ENCODE results near the gene MYO1E. TPM values are rescaled to one million over a fixed set of nuclear protein-coding genes. Genes with fewer than 3 reads are reported as not detected.
A peak's percentile ranks its signal among the peaks of the same experiment; 100 is the strongest.

MYO1E gene
- total RNA-seq, 2 experiments from 2014 or later = 73.9 to 79.1 TPM

- Mint-ChIP-seq H3K4me1 (peaks cover 6% of the 10 kb centered on the region), H3K27me3 (no peaks in the 10 kb centered on the region), H3K9me3 (no peaks in the 10 kb centered on the region), H3K27ac (no peak overlapping the region), H3K36me3 (peaks cover 63% of the 10 kb centered on the region), H3K4me3 (no peak overlapping the region)
- DNase-seq (no peak), ATAC-seq (ENCODE audit: low read depth) (no peak)
- POLR2A ChIA-PET = interaction anchor here (0.6 to 0.8 kb wide), 4 partner anchors 9 to 227 kb away, joined by 3 to 5 read pairs (median 3); no protein-coding TSS in a partner anchor
Measured at GRCh38 chr15:59116141-59116540, 256.5 kb downstream of the MYO1E start.

- no peaks in the 10 kb centered on the region for H3K9me3 Mint-ChIP-seq
- ATAC-seq (ENCODE audit: low read depth) (no peak), DNase-seq (no peak)
- no peaks in the 10 kb centered on the region for H3K27me3 Mint-ChIP-seq
- H3K36me3 Mint-ChIP-seq = peaks cover 61% of the 10 kb centered on the region
- H3K4me1 Mint-ChIP-seq = peaks cover 12% of the 10 kb centered on the region
- H3K4me3 Mint-ChIP-seq = no peak overlapping the region
- H3K27ac Mint-ChIP-seq = no peak overlapping the region
- POLR2A ChIA-PET = interaction anchor here (0.5 kb wide), 2 partner anchors 66 to 179 kb away, joined by 3 read pairs; no protein-coding TSS in a partner anchor
Measured at GRCh38 chr15:59115047-59115446, 257.6 kb downstream of the MYO1E start.

DNA sequence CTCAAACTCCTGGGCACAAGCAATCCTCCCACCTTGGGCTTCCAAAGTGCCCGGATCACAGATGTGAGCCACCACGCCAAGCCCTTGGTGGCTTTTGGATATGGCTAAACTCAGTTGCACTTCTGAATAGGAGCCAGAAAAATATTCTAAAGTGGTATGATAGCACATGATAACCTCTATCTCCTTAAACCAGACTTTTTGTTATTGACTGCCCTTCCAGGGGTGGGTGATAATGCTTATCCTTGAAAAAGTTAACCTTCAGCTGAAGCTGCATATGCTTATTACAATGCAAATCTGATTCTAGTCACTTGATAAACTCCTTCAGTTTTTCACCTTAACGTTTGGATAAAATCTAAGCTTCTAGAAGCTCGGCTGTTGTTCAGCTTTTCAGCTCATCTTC lies 261.4 kb downstream of the MYO1E start:
- ATAC-seq (ENCODE audit: low read depth) (no peak), DNase-seq (no peak)
- POLR2A ChIA-PET = interaction anchor here (1.0 kb wide), 1 partner anchor 9 kb away, joined by 3 read pairs; no protein-coding TSS in a partner anchor
- no peak overlapping the region for H3K4me3 Mint-ChIP-seq
- H3K9me3 Mint-ChIP-seq = no peaks in the 10 kb centered on the region
- H3K27me3 Mint-ChIP-seq = no peaks in the 10 kb centered on the region
- H3K4me1 Mint-ChIP-seq = peaks cover 34% of the 10 kb centered on the region
- H3K36me3 Mint-ChIP-seq = peaks cover 51% of the 10 kb centered on the region
- H3K27ac Mint-ChIP-seq = no peak overlapping the region

- Mint-ChIP-seq H3K27ac (peak overlapping the region; percentile 99), H3K4me1 (peaks cover 40% of the 10 kb centered on the region), H3K27me3 (no peaks in the 10 kb centered on the region), H3K4me3 (peak overlapping the region; percentile 88), H3K9me3 (no peaks in the 10 kb centered on the region), H3K36me3 (peaks cover 29% of the 10 kb centered on the region)
- DNase-seq (no peak), ATAC-seq (ENCODE audit: low read depth) (no peak)
- POLR2A ChIA-PET = interaction anchor here (0.6 to 1.4 kb wide), 3 partner anchors 117 to 195 kb away, joined by 3 to 4 read pairs (median 3); partner anchors contain the start of gene RNF111
Measured at GRCh38 chr15:59105854-59106253, 266.8 kb downstream of the MYO1E start.

DNA sequence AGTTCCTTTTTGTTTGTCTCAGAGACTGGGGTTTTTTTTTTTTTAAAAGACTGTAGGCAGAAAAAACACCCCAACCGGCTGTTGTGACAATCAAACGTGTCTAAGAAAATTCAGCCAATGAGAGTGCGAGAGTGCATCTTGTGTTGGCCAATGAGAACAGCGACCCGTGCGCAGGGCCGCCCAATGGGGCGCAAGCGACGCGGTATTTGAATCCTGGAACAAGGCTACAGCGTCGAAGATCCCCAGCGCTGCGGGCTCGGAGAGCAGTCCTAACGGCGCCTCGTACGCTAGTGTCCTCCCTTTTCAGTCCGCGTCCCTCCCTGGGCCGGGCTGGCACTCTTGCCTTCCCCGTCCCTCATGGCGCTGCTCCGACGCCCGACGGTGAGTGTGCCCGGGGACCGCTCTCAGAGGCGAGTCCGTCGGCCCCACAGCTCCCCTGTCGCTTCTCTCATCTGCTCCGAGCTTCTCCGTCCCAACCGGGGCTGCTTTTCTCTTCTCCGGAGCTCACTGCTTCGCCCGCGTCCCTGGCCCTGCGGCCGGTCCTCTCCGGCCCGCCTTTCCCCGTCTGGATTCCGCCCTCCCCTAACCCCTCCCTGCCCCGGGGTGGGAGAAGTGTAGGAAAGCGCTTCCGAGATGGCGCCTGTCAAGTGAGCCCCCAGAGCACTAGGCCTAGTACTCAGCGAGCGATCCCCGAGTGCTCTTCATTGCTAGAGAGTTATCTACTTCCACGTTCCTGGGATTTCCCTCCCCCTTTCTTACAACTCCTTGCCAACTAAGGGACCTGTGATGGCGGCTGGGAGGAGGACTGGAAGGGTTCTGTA lies 267.5 kb downstream of the MYO1E start, which contains the start of gene CCNB2:
CCNB2 (plus strand) TSS at position 235 of the 821 bp plus-strand sequence; CDS start at position 358, 123 bp downstream.
- POLR2A ChIA-PET = interaction anchor here (1.0 kb wide), 1 partner anchor 15 kb away, joined by 3 read pairs; no protein-coding TSS in a partner anchor

DNA sequence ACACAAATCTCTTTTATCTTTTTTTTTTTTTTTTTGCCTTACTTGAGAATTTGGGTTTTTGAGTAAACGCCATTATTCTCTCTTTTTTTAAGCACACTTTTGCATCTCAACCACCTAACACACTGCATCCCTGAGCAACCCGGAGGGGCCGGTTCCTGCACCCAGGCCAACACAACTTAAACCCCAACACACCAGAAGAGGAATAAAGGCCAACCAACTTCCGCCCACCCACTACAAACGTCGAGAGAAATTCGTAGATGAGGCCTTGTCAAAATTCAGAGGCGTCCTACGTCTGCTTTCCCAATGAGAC lies 268.1 kb downstream of the MYO1E start:
- POLR2A ChIA-PET = interaction anchor here (1.0 kb wide), 1 partner anchor 16 kb away, joined by 3 read pairs; no protein-coding TSS in a partner anchor
- DNase-seq (peak; percentile 59), ATAC-seq (ENCODE audit: low read depth) (no peak)
- peaks cover 44% of the 10 kb centered on the region for H3K4me1 Mint-ChIP-seq
- H3K36me3 Mint-ChIP-seq = peaks cover 34% of the 10 kb centered on the region
- H3K4me3 Mint-ChIP-seq = peak overlapping the region; percentile 88
- H3K9me3 Mint-ChIP-seq = no peaks in the 10 kb centered on the region
- H3K27me3 Mint-ChIP-seq = no peaks in the 10 kb centered on the region
- peak overlapping the region; percentile 99 for H3K27ac Mint-ChIP-seq

More for the DNA sequence above, 267.5 kb downstream of the MYO1E start, which contains the start of gene CCNB2:
- no peaks in the 10 kb centered on the region for H3K27me3 Mint-ChIP-seq
- peaks cover 28% of the 10 kb centered on the region for H3K36me3 Mint-ChIP-seq
- peaks cover 38% of the 10 kb centered on the region for H3K4me1 Mint-ChIP-seq
- peak; percentile 99 for ATAC-seq (ENCODE audit: low read depth)
- H3K27ac Mint-ChIP-seq = peak within 1 kb of the TSS; percentile 99
- peak; percentile 85 for DNase-seq
- peak within 1 kb of the TSS; percentile 88 for H3K4me3 Mint-ChIP-seq
- H3K9me3 Mint-ChIP-seq = no peaks in the 10 kb centered on the region

GRCh38 chr15:59099162-59099685 lies 273.4 kb downstream of the MYO1E start:
- peak overlapping the region; percentile 93 for H3K27ac Mint-ChIP-seq
- DNase-seq (no peak), ATAC-seq (ENCODE audit: low read depth) (peak; percentile 56)
- peak overlapping the region; percentile 84 for H3K4me3 Mint-ChIP-seq
- POLR2A ChIA-PET = interaction anchor here (0.7 to 1.4 kb wide), 3 partner anchors 47 to 99 kb away, joined by 3 to 10 read pairs (median 8); no protein-coding TSS in a partner anchor
- peaks cover 28% of the 10 kb centered on the region for H3K4me1 Mint-ChIP-seq
- no peaks in the 10 kb centered on the region for H3K9me3 Mint-ChIP-seq
- H3K27me3 Mint-ChIP-seq = no peaks in the 10 kb centered on the region
- peaks cover 18% of the 10 kb centered on the region for H3K36me3 Mint-ChIP-seq

DNA sequence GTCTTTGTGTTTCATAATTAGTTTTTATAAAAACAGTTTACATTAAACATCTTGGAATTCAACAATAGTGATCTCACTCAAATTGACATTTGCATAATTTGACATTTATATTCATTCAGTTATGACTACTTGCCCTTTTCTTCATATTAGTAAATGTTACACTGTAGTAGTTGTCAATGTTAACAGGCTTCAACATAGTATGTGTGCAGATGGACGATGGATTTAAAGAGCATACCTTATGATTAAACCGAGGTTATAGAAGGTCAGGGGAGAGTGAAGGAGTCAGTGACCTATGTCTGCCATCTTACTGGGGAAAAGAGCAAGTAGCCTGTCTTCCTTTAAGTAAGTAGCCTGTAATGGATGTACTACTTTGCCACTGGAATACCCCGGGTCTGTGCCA lies 276.2 kb downstream of the MYO1E start:
- Mint-ChIP-seq H3K36me3 (peaks cover 23% of the 10 kb centered on the region), H3K9me3 (no peaks in the 10 kb centered on the region), H3K4me1 (peaks cover 23% of the 10 kb centered on the region), H3K4me3 (no peak overlapping the region), H3K27me3 (no peaks in the 10 kb centered on the region), H3K27ac (no peak overlapping the region)
- DNase-seq (no peak), ATAC-seq (ENCODE audit: low read depth) (no peak)
- POLR2A ChIA-PET = no interaction called here

DNA sequence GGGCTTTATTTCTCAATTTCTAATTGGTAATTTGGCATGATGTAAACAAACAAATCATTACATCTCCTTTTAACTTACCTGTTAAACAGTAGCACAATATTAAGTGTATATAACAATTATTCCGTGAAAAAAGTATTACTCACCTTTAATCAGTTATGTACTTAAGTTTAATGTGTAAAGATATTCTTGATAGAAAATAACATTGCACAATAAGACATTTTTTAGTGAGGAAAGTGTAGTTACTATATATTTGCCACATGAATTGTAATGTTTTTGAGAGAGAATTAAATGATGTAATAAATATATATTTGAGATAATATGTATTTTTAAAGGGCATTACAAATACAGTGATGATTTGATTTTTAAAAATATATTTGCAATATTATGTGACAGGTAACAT lies 278.6 kb downstream of the MYO1E start:
- H3K36me3 Mint-ChIP-seq = peaks cover 20% of the 10 kb centered on the region
- no peaks in the 10 kb centered on the region for H3K9me3 Mint-ChIP-seq
- no peak overlapping the region for H3K27ac Mint-ChIP-seq
- H3K27me3 Mint-ChIP-seq = no peaks in the 10 kb centered on the region
- no peak overlapping the region for H3K4me3 Mint-ChIP-seq
- DNase-seq (no peak), ATAC-seq (ENCODE audit: low read depth) (no peak)
- POLR2A ChIA-PET = no interaction called here
- peaks cover 11% of the 10 kb centered on the region for H3K4me1 Mint-ChIP-seq

- Mint-ChIP-seq H3K4me3 (no peak overlapping the region), H3K9me3 (no peaks in the 10 kb centered on the region), H3K36me3 (peaks cover 24% of the 10 kb centered on the region), H3K27ac (peak overlapping the region; percentile 9), H3K27me3 (no peaks in the 10 kb centered on the region), H3K4me1 (no peaks in the 10 kb centered on the region)
- ATAC-seq (ENCODE audit: low read depth) = no peak
- POLR2A ChIA-PET = no interaction called here
- DNase-seq = no peak
Measured at GRCh38 chr15:59087731-59088130, 284.9 kb downstream of the MYO1E start.

Small RNA genes lying within 50 kb of the gene (microRNA-seq; reads per million reads assigned to microRNA genes)
- not detected for gene MIR2116

Other genes starting within 250 kb of the MYO1E start
- not detected for gene LDHAL6B, start 166.0 kb downstream of the MYO1E start, total RNA-seq
- 1 to 10 TPM; 2.0 to 2.2 TPM for gene FAM81A, start 65.3 kb upstream of the MYO1E start, total RNA-seq
- not detected for gene GCNT3, start 238.9 kb upstream of the MYO1E start, total RNA-seq

Data from activated naive CD8-positive, alpha-beta T cell treated with anti-CD3 and anti-CD28 coated beads, Interleukin-2, amount 10 ng/mL, durations not matched to agents 7 days and 5 days (primary cell).